ENCODE data around the gene EXOG. TPM values are rescaled to one million over a fixed set of nuclear protein-coding genes. Genes with fewer than 3 reads are reported as not detected.

The EXOG gene
- total and polyA plus RNA-seq, 10 of the 15 experiments (the other 5 are each of a cell fraction or from before 2014, with no cell fraction given), result 7.8 to 20.9 (median 19.6) TPM

- Histone ChIP-seq H4K20me1 (ENCODE audit: control insufficient read depth, insufficient read depth) (no peaks in the 10 kb centered on the region), H3K4me2 (ENCODE audit: control insufficient read depth, insufficient read depth) (no peak overlapping the region), H3K4me1 (ENCODE audit: control insufficient read depth, insufficient read depth, low read length) (no peaks in the 10 kb centered on the region), H2AFZ (ENCODE audit: control insufficient read depth, low read depth, low read length) (no peak overlapping the region), H3K79me2 (ENCODE audit: control insufficient read depth, insufficient read depth, low read length) (no peaks in the 10 kb centered on the region), H3K9ac (ENCODE audit: control insufficient read depth, insufficient read depth, low read length) (no peak overlapping the region), H3K4me3 (no peak overlapping the region), H3K27ac (ENCODE audit: control insufficient read depth, insufficient read depth) (no peak overlapping the region), H3K27me3 (replicated peaks in 1 of 2; ENCODE audit: control insufficient read depth in 2 of 2, insufficient read depth in 2 of 2, low read length in 1 of 2) (no peaks in the 10 kb centered on the region), H3K36me3 (ENCODE audit: control insufficient read depth in 2 of 2, insufficient read depth in 2 of 2, low read length in 1 of 2) (no peaks in the 10 kb centered on the region), H3K9me3 (replicated peaks; ENCODE audit: control insufficient read depth, insufficient read depth, low read length) (no peaks in the 10 kb centered on the region)
- intact Hi-C loops (cut with micrococcal nuclease; ENCODE audit: unreplicated experiment) (no loop called here), in situ Hi-C loops (cut with MboI) (no loop called here)
- DNase-seq (ENCODE audit: low read depth, low spot score), result no peak
- FAIRE-seq, result no peak
- ChIA-PET CTCF (interaction anchor here (1.4 kb wide), 1 partner anchor 28 kb away, joined by 3 read pairs; no protein-coding TSS in a partner anchor), POLR2A (interaction anchor here (0.6 kb wide), 1 partner anchor 53 kb away, joined by 6 read pairs; the partner anchor contains the start of gene EXOG), RAD21 (ENCODE audit: unreplicated experiment) (no interaction called here), SMC1A (ENCODE audit: uncharacterized antibody, unreplicated experiment) (no interaction called here)
- no peak for ATAC-seq
- TF ChIP-seq POLR2A (IDR thresholded peaks at IDR 0.05; ENCODE audit: low read depth, low read length) (no peak), SMAD5 (IDR thresholded peaks at IDR 0.05; ENCODE audit: low read depth) (no peak), EP300 (IDR thresholded peaks at IDR 0.05; ENCODE audit: borderline replicate concordance in 1 of 2, control insufficient read depth in 1 of 2, low read depth in 2 of 2, low read length in 2 of 2) (no peak)
- BruUV-seq (replicated peaks), result no TSS peak
- WGBS (ENCODE audit: insufficient coverage, insufficient replicate concordance, low lambda C conversion rate, missing lambda C conversion rate), result 51% methylated on average over 9 of the region's 9 CpGs
Observed at GRCh38 chr3:38549082-38549481, 52.9 kb downstream of the EXOG start.

- Histone ChIP-seq H3K9ac (ENCODE audit: control insufficient read depth, insufficient read depth, low read length) (no peak overlapping the region), H3K4me1 (ENCODE audit: control insufficient read depth, insufficient read depth, low read length) (no peaks in the 10 kb centered on the region), H3K27ac (ENCODE audit: control insufficient read depth, insufficient read depth) (no peak overlapping the region), H3K4me2 (ENCODE audit: control insufficient read depth, insufficient read depth) (no peak overlapping the region), H3K36me3 (ENCODE audit: control insufficient read depth in 2 of 2, insufficient read depth in 2 of 2, low read length in 1 of 2) (no peaks in the 10 kb centered on the region), H3K9me3 (replicated peaks; ENCODE audit: control insufficient read depth, insufficient read depth, low read length) (no peaks in the 10 kb centered on the region), H4K20me1 (ENCODE audit: control insufficient read depth, insufficient read depth) (no peaks in the 10 kb centered on the region), H2AFZ (ENCODE audit: control insufficient read depth, low read depth, low read length) (no peak overlapping the region), H3K79me2 (ENCODE audit: control insufficient read depth, insufficient read depth, low read length) (no peaks in the 10 kb centered on the region), H3K27me3 (replicated peaks in 1 of 2; ENCODE audit: control insufficient read depth in 2 of 2, insufficient read depth in 2 of 2, low read length in 1 of 2) (no peaks in the 10 kb centered on the region), H3K4me3 (no peak overlapping the region)
- RAD21 ChIA-PET (ENCODE audit: unreplicated experiment), result no interaction called here
- DNase-seq (ENCODE audit: low read depth, low spot score) (no peak), ATAC-seq (no peak), FAIRE-seq (no peak)
- TF ChIP-seq PML (IDR thresholded peaks at IDR 0.05; ENCODE audit: low read length) (no peak), CHD1 (IDR thresholded peaks at IDR 0.05; ENCODE audit: low read depth, low read length) (no peak), STAT3 (IDR thresholded peaks at IDR 0.05; ENCODE audit: low read depth, low read length) (no peak), SRF (IDR thresholded peaks at IDR 0.05; ENCODE audit: low read depth in 2 of 2, low read length in 2 of 2) (no peak)
- TF ChIP-seq, protein P1, sequence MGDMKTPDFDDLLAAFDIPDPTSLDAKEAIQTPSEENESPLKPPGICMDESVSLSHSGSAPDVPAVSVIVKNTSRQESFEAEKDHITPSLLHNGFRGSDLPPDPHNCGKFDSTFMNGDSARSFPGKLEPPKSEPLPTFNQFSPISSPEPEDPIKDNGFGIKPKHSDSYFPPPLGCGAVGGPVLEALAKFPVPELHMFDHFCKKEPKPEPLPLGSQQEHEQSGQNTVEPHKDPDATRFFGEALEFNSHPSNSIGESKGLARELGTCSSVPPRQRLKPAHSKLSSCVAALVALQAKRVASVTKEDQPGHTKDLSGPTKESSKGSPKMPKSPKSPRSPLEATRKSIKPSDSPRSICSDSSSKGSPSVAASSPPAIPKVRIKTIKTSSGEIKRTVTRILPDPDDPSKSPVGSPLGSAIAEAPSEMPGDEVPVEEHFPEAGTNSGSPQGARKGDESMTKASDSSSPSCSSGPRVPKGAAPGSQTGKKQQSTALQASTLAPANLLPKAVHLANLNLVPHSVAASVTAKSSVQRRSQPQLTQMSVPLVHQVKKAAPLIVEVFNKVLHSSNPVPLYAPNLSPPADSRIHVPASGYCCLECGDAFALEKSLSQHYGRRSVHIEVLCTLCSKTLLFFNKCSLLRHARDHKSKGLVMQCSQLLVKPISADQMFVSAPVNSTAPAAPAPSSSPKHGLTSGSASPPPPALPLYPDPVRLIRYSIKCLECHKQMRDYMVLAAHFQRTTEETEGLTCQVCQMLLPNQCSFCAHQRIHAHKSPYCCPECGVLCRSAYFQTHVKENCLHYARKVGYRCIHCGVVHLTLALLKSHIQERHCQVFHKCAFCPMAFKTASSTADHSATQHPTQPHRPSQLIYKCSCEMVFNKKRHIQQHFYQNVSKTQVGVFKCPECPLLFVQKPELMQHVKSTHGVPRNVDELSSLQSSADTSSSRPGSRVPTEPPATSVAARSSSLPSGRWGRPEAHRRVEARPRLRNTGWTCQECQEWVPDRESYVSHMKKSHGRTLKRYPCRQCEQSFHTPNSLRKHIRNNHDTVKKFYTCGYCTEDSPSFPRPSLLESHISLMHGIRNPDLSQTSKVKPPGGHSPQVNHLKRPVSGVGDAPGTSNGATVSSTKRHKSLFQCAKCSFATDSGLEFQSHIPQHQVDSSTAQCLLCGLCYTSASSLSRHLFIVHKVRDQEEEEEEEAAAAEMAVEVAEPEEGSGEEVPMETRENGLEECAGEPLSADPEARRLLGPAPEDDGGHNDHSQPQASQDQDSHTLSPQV (IDR thresholded peaks at IDR 0.05), result no peak
- TF ChIP-seq, protein P2, sequence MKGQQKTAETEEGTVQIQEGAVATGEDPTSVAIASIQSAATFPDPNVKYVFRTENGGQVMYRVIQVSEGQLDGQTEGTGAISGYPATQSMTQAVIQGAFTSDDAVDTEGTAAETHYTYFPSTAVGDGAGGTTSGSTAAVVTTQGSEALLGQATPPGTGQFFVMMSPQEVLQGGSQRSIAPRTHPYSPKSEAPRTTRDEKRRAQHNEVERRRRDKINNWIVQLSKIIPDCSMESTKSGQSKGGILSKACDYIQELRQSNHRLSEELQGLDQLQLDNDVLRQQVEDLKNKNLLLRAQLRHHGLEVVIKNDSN (IDR thresholded peaks at IDR 0.05; ENCODE audit: borderline replicate concordance, extremely low read length, insufficient read depth, low read depth, low read length), result no peak
- SMC1A ChIA-PET (ENCODE audit: uncharacterized antibody, unreplicated experiment), result no interaction called here
- in situ Hi-C loops (cut with MboI), result no loop called here
- POLR2A ChIA-PET, result interaction anchor here (0.6 kb wide), 1 partner anchor 54 kb away, joined by 6 read pairs; the partner anchor contains the start of gene EXOG
- WGBS (ENCODE audit: insufficient coverage, insufficient replicate concordance, low lambda C conversion rate, missing lambda C conversion rate), result 39% methylated on average over 7 of the region's 7 CpGs
- intact Hi-C loops (cut with micrococcal nuclease; ENCODE audit: unreplicated experiment), result no loop called here
- CTCF ChIA-PET, result no interaction called here
- BruUV-seq (replicated peaks), result no TSS peak
Observed at GRCh38 chr3:38549486-38549885, 53.3 kb downstream of the EXOG start.
